Left ventricle myocardium inferior (tissue), 1 donor: ENCODE results near the gene RASSF4. TPM values are rescaled to one million over a fixed set of nuclear protein-coding genes. Genes with fewer than 3 reads are reported as not detected.
A peak's percentile ranks its signal among the peaks of the same experiment; 100 is the strongest.

Source experiments
- DNase-seq: peaks from one replicate; pipeline ENCODE4 v3.0.0-alpha.2; 2020
- H3K27ac ChIP-seq: fragments of 200-600 bp; replicated peaks from 2 replicates; pipeline ENCODE4 v1.8.0; 2021
- H3K27me3 ChIP-seq: fragments of 200-600 bp; 2 replicates; pipeline ENCODE4 v1.8.0; 2021; ENCODE audit warnings: low read depth
- H3K36me3 ChIP-seq: fragments of 200-600 bp; 2 replicates; pipeline ENCODE4 v1.8.0; 2021
- H3K4me1 ChIP-seq: fragments of 200-600 bp; 2 replicates; pipeline ENCODE4 v1.8.0; 2021
- H3K4me3 ChIP-seq: fragments of 200-600 bp; 2 replicates; pipeline ENCODE4 v1.8.0; 2021; ENCODE audit warnings: mild to moderate bottlenecking, moderate library complexity
- H3K9me3 ChIP-seq: fragments of 200-600 bp; replicated peaks from 2 replicates; pipeline ENCODE4 v1.8.0; 2021
- CTCF ChIP-seq: fragments of 200-600 bp; IDR thresholded peaks from 2 replicates; pipeline ENCODE4 v1.8.0; 2021; ENCODE audit warnings: antibody characterized with exemption, mild to moderate bottlenecking, borderline replicate concordance
- intact Hi-C: fragments of 100-400 bp; cut with micrococcal nuclease; formaldehyde crosslinking; loops from one replicate; pipeline ENCODE4 v1.11.0; 2022
- total RNA-seq: library from RNA; stranded (reverse); fragmentation: NEBNext Ultra II Directional; extraction: Animal tissue kit (Norgen Biotek cat#: 25700); gene quantifications from one replicate; pipeline ENCODE4 v1.2.1, GENCODE V29; 2021
- donor health status: DM: no; HTN: yes; CAD: no; lungs with severe emphysema.

RASSF4 gene
- total RNA-seq, 1 donor from 2014 or later = 103 TPM

- no peaks in the 10 kb centered on the region for H3K36me3 ChIP-seq
- TF ChIP-seq CTCF = no peak
- H3K9me3 ChIP-seq = no peaks in the 10 kb centered on the region
- DNase-seq = no peak
- H3K27me3 ChIP-seq = no peaks in the 10 kb centered on the region
- no peak overlapping the region for H3K27ac ChIP-seq
- intact Hi-C loops = no loop called here
- H3K4me1 ChIP-seq = peaks cover 13% of the 10 kb centered on the region
- no peak overlapping the region for H3K4me3 ChIP-seq
These were observed 31.1 kb upstream of the RASSF4 start for GRCh38 chr10:44928462-44928861.

DNA sequence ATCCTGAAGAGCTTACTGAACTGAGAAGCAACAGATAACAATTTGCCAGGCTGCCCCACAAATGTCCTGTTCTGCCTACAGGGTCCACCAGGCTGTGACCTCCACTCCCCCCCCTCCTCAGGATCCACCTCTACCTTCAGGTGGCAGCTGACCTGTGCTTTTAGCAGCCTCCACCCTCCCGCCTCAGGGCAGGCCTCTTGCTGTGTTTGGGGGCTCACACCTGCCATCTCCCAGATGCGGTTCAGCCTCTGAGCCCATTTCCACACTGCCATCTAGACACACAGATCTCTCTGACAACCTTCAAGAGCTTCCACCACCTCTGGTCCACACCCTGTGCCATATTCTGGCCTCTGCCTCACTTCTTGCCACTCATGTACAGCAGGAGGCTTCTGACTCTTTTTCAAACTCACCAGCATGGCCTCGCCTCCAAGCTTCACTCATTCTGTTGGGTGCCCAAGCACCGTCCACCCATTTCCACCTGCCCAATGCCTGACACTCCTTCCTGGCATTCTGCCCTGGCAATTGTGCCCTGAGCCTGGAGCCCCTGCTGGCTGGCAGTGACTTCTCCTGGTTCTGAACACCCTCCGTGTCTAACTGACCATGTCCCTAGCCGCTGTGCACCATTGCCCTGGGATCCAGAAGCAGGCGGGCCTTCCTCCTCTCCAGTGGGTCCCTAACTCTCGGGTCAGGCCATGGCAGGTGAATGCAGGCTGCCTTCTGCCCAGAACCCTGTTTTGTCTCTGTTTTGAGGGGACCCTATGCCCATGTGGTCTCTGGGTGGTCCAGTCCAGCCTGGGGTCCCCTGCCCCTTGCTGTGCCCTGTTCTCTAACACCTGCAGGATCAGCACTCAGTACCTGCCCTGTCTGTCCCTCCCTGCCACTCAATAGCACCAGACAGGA is 30.0 kb upstream of the RASSF4 start:
- peaks cover 24% of the 10 kb centered on the region for H3K4me1 ChIP-seq
- no peaks in the 10 kb centered on the region for H3K9me3 ChIP-seq
- H3K27ac ChIP-seq = no peak overlapping the region
- no peak overlapping the region for H3K4me3 ChIP-seq
- intact Hi-C loops = loop anchor here (5.0 kb wide), 1 partner anchor 48 kb away; the partner anchor contains the start of gene DEPP1
- no peak for TF ChIP-seq CTCF
- no peak for DNase-seq
- H3K36me3 ChIP-seq = no peaks in the 10 kb centered on the region
- no peaks in the 10 kb centered on the region for H3K27me3 ChIP-seq

DNA sequence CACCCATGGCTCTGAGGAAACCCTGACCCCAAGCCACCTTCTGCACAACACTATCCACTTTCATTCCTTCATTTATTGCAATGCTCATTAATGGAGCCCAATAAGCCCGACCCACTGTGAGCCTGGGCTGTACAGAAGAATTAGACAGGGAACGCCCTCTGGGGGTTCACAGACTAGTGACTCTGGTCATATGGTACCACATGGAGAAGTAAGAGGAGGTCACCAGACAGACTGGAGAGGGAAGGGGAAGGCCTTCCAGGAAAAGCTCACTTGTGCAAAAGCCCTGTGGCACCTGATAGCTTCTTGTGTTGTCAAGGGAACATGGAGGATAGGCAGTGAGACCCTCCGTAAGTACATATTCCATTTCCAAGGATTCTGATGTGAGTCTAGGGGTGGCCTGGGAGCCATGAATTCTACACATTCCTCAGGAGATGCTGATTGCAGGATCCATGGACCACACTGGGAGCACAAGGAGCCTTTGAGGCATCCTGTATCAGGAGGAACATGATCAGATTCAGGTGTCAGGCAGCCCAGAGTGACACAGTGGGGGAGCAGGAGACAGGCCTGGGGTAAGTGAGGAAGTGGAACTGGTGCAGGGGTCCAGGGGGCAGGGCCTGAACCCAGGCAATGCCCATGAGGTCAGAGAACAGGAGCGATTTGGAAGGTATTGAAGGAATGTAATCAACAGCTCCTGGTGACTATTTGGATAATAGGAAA is 28.5 kb upstream of the RASSF4 start:
- DNase-seq = no peak
- H3K36me3 ChIP-seq = no peaks in the 10 kb centered on the region
- no peak overlapping the region for H3K27ac ChIP-seq
- H3K27me3 ChIP-seq = no peaks in the 10 kb centered on the region
- intact Hi-C loops = loop anchor here (5.0 kb wide), 1 partner anchor 46 kb away; the partner anchor contains the start of gene DEPP1
- no peak for TF ChIP-seq CTCF
- no peaks in the 10 kb centered on the region for H3K9me3 ChIP-seq
- H3K4me3 ChIP-seq = no peak overlapping the region
- H3K4me1 ChIP-seq = peaks cover 39% of the 10 kb centered on the region

DNA sequence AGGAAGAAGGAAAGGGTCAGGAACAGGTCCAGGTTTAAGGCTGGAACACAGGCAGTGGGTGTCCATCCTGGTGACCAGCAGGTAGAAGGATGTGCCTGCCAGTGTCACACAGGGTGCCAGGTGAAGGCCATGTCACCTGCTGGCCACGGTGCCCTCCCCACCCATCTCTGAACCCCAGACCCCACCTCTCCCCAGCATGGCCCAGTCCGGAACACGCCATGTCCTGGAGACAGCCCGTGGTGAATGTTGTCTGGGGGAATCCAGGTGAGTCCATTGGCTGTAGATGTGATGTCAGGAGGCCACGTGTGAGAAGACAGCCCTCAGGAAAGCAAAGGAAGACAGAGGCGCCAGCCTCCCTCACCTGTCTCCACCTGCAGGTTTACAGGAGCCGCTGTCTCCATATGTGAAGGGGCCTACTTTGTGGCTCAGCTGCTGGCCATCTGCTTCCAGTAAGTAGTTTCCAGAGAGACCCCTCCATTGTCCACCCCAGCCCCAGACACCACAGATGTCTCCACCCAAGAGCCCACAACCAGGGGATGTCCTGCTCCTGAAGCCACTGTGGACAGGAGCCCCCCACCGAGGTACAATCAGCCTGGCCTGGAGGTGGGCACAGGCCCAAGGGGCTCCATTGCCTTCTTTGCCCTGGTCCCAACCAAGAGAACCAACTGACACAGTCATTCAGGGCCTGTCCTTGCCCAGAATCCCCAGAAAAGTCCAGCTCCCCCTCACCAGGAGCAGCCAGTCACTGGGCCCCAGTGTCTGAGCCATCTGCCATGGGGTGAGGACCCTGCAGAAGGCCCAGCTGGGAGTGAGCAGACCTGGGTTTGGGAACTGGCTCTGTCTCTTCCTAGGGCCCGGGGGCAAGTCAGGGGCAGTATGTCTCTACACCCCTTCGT is 27.7 kb upstream of the RASSF4 start:
- intact Hi-C loops = loop anchor here (5.0 kb wide), 1 partner anchor 45 kb away; the partner anchor contains the start of gene DEPP1
- Histone ChIP-seq H3K9me3 (no peaks in the 10 kb centered on the region), H3K27ac (peak overlapping the region; percentile 39), H3K36me3 (no peaks in the 10 kb centered on the region), H3K4me1 (peaks cover 47% of the 10 kb centered on the region), H3K27me3 (no peaks in the 10 kb centered on the region), H3K4me3 (no peak overlapping the region)
- no peak for TF ChIP-seq CTCF
- DNase-seq = no peak
